Stimulated activated CD8-positive, alpha-beta memory T cell treated with anti-CD3 and anti-CD28 coated beads, Interleukin-15, amount 100 ng/mL, for 4 hours (primary cell): ENCODE results near the gene MMEL1.

Source experiments
- DNase-seq, 2 donors: peaks; one replicate each; pipeline ENCODE4 v3.0.0-alpha.2; 2020; ENCODE audit warnings: low read depth in 2 of 2

Gene MMEL1

DNA sequence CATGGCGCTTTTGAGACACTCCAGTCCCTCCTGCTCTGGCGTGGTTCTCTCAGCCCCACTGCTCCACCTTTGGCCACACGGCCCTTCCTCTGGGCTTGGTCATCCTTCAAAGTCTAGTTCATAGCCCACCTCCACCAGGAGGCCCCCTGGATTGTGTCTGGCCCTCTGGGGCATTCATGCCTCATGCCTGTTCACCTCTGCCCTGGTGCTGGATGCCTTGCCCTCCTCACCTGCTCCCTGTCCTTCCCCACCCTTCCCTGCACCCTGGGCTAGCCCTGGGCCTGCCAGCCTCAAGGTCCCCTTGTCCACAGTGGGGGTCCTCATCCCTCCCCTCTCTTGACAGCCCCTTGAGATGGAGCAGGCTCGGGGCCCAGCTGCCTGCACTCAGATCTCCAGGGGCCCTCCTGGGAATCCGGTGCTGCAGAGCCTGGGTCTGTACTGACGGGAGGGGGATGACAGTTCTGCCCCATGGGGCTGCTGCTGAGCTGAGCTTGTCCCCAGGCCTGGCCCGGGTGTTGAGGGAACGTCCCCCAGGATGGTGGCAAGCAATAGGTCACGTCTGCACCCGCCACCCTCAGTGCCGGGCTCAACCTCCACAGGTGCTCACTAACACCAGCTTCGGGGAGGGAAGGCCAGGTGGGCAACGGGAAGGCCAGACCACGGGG, 27.8 kb downstream of the MMEL1 start:
- no peak for DNase-seq

DNA sequence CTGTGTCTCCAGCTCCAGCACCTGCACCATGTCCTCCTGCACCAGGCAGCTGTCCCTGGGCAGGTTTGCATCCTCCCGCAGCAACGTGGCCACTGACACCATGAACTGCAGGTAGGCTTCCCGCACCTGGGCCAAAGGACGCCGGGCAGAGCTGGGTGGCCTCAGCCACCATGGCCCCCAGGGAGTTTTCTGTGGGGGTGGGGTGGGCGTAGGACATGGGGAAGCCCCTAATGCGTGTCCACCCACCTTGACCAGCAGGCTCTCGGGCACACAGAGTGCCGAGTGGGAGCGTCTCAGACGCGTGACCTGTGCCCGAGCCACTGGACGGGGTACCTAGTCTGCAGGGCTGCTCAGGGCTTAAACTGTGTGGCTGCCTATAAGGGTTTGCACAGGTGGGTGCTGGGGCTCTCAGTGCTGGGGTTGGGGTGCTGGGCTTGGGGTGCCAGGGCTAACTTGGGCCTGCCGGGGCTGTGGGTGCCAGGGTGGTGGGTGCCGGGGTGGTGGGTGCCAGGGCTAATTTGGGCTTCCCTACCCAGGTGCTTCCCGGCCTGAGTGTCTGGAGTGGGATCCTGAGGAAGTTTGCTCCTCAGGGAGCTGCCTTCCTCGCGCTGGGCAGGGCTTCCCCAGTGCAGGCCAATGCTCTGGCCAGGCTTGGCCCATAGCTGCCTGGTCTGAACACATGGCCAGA, 28.5 kb downstream of the MMEL1 start:
- no peak for DNase-seq

DNA sequence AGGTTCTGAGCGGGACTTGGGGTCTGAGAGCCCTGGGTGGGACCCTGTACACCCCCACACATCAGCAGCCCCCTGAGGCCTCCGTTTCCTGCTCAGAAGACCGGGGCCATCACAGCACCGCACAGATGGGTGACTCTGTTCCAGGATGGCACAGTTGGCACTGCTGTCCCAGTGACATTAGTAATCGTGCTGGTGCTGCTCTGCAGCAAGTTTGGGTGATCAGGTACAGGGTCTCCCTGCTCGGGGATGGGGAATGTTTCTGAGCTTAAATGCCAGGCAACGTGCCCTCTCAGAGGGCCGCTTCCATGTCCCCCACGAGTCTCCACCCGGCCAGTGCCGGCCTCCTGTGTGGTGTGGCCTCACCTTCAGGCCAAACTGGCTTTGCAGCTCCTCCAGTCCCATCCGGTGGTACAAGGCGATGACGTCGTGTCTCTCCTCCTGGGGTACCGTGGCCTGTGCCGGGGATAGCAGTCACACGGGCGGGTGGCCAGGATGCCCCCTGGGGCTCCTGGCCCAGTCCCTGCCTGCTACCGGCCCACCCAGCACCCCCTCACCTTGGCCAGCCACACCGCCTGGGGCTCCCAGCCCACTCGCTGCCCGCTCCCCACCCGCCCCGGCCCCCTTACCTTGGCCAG, 29.2 kb downstream of the MMEL1 start:
- DNase-seq = no peak

DNA sequence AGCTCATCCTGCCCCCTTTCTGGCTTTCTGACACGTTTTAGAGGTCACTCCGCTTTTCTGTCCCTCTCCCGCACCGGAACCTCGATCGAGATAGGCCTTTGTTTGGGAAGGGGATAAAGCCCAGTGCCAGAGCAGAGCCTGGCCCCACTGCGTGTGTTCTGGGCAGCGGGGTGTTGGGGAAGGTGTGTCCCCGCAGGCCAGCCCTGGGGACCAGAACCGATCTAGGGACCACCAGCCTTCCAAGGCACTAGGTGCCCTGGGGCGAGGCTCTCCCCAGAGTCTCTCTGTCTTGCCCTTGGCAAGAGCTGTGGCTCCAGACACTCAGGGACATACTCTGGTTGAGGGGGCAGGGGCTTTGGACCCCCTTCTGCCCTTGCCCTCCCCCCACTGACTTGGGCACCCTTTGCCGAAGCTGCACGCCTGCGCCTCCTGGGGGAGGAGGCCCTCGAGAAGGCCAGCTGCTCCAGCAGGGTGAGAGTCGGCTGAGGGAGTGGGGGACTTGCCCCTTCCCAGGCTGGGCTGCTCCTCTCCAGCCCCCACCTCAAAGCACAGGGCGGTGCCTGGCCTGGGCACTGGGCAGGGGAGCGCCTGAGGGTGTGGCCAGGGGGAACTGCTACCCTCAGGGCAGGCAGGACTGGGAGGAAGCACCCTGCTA, 29.8 kb downstream of the MMEL1 start:
- no peak for DNase-seq

DNA sequence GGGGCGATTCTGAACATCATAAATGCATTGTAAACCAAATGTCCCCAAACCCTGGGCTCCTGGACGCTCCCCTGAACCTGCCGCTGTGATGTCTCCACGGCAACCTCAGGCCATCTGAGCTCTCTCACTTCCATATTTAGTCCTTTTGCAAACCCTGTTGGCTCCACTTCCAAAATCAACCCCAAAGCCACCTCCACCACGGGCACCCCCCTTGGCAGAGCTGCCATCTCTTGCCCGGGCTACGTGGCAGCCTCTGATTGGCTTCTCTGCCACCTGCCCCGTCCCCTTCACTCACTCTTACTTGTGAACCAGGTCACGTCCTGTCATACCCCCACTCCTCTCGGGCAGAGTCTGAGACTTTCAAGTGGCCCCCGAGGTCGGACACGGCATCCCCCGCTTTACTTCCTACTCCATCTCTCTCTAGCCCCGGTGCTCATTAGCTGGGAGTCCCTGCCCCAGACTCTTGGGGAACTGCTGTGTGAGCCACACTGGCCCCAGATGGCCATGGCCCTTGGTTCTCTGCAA, 30.4 kb downstream of the MMEL1 start:
- DNase-seq = no peak

DNA sequence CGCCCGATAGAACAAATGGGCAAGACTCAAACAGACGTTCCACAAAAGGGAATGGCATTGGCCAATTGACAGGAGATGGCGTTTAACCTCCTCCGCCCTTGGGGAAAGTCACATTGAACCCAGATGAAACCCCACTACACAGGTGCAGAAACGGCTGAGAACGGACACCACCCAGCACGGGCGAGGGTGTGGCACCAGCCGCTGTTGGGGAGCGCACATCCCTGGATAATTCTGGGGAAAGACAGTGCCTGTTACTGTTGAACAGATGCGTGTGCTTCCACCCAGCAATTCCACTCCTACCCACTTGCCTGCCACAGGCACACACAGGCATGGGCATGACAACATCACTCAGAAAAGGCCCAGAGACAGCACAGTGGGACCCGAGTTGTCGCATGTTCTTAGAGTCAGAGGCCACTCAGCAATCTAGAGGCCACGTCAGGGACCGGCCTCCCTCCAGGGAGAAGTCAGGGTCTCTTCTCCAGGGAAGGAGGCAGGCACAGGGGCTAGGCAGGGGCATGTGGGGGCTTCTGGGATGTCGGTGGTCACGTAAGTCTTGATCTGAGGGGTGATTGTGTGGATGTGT, 31.0 kb downstream of the MMEL1 start:
- DNase-seq = no peak

DNA sequence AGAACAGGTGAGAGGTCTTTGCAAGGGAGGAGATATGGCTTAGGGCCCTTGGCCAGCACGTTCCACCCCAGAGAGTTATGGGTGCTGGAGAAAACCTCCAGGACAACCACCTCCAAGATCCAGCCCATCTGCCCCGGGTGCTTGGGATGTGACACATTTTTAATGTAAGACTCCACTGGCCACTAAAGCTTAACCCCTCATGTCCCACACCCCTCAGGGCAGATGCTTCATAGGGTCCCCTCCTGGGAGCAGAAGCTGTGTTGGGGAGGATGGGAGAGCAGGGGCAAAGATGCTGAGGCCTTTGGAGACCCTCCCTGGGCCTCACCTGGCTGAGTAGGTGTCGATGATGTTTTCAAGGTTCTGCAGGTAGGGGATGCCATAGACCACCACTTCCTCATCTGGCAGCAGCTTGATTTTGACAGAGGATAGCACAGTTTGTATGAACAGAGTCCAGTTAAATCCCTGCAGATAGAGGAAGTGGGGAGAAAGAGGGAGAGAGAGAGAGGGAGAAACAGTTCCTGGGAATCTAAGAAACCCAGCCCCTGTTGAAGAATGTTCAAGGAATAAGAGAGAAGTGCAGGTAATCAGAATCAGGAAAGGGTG, 34.4 kb downstream of the MMEL1 start:
- no peak for DNase-seq

DNA sequence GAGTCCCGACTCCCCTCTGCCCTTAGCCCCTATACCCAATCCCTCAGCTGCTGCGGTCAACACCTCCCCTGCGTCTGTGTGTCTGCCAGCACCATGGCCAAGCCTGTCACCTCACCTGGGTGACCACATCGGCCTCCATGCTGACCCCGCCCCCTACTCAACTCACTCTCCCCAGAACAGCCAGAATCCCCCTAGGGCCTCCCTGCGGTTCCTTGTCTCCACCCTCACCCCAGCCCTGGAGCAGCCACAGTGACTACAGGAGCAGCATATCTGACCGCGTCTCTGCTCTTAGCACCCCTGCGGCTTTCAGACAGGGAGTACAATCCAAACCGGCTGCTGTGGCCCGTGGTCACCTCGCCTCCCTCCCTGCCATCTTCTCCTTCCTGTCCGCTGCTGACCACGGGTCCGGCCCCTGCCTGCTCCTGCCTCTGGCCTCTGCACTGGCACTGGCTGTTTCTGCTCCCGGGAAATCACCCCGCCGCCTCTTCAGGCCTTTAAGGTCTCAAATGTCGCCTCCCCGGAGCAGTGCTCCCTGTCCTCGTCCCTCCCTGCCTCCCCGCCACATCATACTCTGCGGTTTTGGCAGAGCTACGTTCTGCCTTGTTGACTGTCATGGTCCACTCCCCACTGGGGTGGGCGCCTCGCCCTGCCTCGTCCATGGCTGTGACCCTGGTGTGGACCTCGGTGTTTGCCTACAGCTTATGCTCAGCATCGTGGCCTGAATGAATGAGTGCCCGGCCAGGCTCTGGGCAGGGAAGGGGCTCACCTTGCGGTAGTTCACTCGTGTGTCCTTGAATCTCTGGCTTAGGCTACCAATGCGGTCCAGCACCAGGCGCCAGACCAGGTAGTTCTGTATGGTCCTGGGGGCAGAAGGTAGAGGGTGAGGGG, 35.1 kb downstream of the MMEL1 start:
- DNase-seq = no peak

DNA sequence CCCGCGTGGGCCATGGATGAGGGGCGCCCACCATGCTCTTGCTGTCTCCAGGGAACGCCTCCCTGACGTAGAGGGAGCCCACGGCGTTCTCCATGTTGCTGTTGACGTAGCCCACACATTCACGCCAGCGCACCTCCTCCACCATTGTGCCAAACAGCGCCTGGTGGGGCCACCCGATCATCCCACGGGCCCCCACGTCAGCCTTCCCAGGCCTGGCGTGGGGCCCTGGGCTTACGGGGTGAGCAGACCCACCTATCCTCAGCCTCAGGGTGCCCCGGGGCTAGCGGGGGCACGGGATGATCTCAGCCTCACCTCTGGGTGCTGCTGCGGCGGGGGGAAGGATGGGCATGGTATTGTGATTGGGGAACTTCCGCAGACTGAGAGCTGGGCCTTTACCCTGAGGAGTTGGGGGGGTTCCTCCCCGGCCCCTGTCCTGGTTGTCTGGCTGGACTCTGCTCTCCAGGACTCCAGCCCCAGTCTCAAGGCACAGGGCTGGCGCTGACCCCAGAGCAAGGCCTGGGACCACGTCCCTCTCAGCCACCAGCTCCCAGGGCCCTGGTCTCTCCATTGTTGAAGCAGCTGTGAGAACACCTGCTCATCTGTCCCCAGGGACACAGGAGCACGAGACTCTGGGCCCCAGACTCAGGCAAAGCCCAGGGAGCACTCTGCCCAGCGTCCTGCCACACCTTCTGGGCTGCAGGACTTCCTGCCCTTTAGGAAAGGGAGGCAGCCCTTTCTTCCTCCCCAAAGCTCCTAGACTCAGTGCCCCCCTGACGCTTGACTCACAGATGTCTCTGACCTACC, 36.1 kb downstream of the MMEL1 start:
- DNase-seq = no peak

DNA sequence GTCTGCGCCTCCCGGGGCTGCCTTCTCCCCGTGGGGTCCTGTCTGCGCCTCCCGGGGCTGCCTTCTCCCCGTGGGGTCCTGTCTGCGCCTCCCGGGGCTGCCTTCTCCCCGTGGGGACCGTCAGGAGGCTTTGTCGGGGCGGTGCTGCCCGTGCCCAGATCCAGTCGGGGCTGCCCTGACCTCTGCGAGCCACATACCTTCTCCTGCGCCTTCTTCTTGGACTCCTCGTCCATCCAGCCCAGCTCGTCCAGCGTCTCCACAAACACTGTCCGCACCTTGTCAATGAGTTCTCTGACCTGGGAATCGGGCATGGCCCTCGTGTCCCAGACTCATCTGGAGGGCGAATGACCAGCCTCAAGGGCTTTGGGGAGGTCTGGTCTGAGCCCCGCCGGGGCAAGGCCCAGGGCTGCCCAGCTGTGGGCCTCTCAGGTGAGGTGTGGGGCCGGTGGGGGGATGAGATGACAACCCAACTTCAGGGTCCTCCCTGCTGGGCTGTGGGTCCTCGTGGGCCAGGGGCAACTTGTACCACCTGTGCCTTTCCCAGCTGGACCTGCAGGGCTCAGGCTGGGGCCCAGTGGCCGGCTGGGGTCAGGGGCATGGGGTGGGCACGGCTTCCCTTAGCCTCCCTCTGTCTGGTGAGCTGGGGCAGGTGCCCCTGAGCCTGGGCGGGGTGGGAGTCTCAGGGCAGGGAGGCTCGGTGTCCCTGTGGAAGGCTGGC, 36.8 kb downstream of the MMEL1 start:
- DNase-seq = no peak

DNA sequence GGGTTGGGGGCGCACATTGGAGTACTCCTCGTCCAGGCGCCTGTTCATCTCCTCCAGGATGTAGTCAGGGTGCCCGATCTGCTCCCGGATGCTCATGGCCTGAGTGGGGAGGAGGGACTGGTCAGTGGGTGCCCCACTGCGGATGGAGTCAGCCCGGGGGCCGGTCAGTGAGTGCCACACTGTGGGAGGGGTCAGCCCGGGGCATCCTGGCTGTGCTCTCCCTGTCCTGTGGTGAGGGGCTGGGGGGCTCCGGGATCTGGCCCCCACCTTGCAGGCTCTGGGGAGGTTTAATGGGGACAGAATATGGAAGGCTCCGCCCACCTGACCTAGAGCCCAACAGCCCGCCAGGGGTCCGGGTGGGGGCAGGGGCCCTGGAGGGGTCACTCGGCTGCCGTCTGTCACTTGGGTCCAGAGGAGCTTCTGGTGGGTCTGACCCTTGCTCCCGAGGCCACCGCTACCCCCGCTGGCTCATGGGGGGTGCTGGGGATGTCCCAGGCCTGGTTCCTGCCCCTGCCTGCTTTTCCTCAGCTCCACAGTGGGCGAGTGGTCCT, 37.5 kb downstream of the MMEL1 start:
- no peak for DNase-seq

DNA sequence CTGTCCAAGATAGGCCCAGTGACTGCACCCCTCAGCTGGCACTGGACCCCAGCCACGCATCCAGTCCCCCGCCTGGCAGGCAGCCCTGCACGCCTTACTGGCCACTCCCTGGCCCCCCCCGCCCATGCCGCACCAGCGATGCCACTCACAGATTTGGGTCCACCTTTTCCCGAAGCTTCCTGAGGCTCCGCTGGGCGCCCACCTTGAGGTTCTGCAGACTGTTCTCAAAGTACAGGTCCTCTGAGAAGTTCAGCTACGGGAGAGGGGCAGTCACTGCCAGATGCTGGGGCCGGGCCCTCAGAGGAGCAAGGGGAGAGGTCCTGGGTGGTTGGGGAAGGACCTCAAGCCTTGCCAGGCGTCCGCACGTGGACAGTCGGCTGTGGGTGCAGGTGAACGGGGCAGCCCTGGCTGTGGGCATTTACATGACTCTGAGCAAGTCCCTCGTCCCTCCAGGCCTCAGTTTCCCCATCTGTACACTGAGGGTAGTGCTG, 38.1 kb downstream of the MMEL1 start:
- no peak for DNase-seq

DNA sequence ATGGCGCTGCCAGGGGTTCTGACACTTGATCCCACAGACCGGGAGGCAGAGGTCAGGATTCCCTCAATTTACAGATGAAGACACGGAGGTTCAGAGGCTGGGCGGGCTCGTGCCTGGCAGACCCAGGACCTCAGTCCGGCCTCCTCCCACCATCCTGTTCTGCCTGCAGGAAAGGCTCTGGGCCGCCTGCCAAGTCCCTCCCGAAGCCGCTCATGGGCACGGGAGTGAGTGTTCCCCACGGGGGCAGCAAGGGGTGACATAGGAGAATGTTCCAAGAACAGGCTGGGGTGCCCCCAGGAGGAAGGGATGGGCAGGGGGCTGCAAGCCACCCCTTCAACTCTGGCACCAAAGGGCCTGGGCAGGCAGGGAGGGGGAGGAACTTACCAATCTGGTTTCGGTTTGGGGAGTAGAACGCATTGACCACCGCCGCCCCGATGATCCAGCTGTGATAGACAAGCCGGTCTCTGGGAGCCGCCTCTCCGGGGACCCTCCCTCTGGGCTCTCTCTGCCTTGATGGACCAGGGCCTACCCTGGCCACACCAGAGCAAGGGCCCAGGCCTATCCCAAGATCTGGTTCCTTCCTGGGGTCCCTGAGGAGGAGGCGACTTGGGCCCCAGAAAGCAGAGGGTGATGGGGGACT, 38.7 kb downstream of the MMEL1 start:
- DNase-seq = no peak

DNA sequence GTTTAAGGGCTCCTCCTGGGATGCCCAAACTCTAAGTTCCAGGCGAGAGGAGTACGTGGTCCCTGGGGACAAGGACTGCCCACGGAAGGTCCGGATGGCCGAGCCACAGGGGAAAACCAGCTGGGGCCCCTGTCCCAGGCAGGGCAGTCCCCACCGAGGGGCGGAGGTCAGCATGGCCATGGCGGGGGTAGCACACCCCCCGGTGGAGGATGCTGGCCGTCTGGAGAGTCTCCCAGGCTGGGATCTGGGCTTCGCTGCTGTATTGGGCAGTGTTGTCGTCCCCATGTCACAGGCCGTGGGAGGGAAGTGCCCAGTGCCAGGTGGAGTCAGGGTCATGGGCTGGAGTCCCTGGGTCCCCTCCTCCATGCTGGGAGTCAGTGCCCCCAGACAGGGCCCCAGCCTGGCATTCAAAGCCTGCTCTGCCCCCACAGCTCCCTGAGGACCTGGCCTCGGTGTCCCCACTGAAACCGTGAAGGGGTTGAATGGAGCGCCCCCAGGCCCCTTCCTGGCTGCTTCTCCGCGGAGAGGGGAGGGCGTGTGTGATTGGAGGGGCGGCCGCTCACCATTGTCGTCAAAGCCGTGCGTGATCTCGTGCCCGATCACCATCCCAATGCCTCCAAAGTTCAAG, 39.5 kb downstream of the MMEL1 start:
- DNase-seq = no peak

DNA sequence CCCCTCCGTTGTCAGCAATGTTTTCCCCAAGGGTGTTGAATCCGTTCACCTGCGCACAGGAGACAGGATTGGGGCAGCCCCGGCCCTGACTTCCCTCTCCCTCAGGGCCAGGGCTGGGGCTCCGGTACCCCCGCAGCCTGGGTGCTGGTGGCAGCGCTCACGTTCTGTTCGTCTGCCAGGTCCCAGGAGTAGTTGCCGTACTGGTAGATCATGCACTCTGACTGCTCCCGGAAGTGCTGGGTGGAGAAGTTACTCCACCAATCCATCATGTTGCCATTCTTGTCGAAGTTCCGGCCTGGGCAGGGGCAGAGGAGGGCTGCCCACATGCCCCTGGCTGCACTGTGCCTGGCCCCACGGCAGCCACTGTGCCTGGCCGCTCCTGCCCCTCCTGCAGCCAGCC, 40.1 kb downstream of the MMEL1 start:
- no peak for DNase-seq

DNA sequence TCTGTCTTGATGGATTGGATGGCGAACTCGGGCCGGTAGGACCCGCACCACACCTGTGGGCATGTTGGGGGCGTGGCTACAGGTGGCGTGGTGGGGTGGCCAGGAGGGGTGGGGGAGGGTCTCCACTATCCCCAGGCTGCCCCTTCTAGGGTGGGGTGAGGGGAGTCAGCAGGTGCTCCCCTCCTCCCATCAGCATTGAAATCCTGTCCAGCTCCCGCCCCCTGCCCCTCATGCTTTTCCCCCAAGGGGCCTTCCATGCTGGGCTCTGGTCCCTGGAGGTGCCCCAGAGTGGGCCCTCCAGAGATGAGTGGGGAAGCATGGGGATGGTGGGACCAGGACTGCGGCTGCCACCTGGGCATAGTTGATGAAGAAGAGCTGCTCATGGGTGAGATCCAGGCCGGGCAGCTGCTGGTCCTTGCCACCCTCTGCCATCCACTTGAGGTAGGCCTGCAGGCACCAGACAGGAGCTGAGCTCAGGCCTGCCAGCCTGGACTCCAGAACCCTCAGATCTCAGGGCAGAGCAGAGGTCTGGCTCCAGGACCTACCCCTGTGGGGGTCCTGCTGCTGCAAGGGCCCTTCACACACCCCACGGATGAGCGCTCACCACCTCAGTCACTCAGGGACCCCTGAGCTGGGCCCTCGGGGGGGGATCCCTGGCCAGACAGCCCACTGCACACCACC, 41.1 kb downstream of the MMEL1 start:
- DNase-seq = no peak

DNA sequence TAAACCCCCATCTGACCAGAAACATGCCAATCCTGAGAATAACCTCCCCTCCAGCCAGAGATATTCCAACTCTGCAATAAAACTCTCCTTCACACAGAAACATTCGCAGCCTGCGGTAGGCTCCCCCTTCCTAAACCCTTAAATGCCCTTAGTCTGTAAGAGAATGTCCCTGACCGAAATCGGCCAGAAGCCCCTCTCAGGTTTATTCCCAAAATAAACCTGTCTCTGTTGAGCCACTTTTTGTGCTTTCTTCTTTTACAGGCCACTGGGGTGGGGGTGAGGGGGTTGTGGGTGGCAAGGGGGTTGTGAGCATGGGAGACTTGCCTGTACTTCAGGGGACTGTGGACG, 41.6 kb downstream of the MMEL1 start:
- DNase-seq = no peak
